GM18511 (cell line): ENCODE data around the gene TBCEL.

ENCODE experiments used
- ATAC-seq: cut with Tn5 transposase; IDR thresholded peaks from one replicate; pipeline ENCODE4 v1.9.1; 2021; ENCODE audit warnings: mild to moderate bottlenecking, moderate library complexity; ENCODE audit not compliant: unreplicated experiment

Gene TBCEL

GRCh38 chr11:121134741-121135312, 110.9 kb downstream of the TBCEL start:
- no peak for ATAC-seq

DNA sequence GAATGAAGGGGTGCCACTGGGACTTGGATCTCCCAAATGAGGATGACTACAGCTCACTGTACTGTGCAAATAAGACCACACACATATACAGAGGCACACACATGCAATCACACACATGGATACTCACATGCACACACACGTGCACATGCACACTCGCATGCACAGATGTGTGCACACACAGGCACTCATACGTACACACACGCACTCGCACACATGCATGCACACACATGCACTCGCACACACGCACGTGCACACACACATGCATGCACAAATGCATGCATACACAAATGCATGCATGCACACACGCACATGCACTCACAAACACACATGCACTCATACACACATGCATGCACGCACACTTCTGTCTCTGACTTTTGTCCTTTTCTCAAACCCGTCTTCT, 113.1 kb downstream of the TBCEL start:
- no peak for ATAC-seq

- ATAC-seq = no peak
Observed at GRCh38 chr11:121138259-121138658, 114.4 kb downstream of the TBCEL start.

GRCh38 chr11:121140369-121140768, 116.5 kb downstream of the TBCEL start:
- ATAC-seq = no peak
